Liver (tissue), 3 donors: ENCODE data around the gene TMEM161A.

Experiments
- ATF3 ChIP-seq: IDR thresholded peaks from 2 replicates; pipeline ENCODE4 v1.6.1; 2016; ENCODE audit warnings: antibody characterized with exemption
- CTCF ChIP-seq: fragments of 150-350 bp; IDR thresholded peaks from 2 replicates; pipeline ENCODE4 v1.5.1; 2017; ENCODE audit warnings: improper control_type of control experiment, low read depth, low read length; ENCODE audit not compliant: missing input control
- GABPA ChIP-seq, 2 donors: IDR thresholded peaks in 1 of 2; conservative IDR thresholded peaks in 1 of 2; 2 replicates each; pipeline ENCODE4 v1.6.1; 2016; ENCODE audit warnings: antibody characterized with exemption in 2 of 2, mild to moderate bottlenecking in 1 of 2, moderate library complexity in 1 of 2
- HNF4G ChIP-seq: IDR thresholded peaks from 2 replicates; pipeline ENCODE4 v1.6.1; 2016; ENCODE audit warnings: antibody characterized with exemption
- JUND ChIP-seq, 2 donors: IDR thresholded peaks; 2 replicates each; pipeline ENCODE4 v1.6.1; 2016; ENCODE audit warnings: antibody characterized with exemption in 2 of 2
- MAX ChIP-seq: IDR thresholded peaks from 2 replicates; pipeline ENCODE4 v1.6.1; 2016; ENCODE audit warnings: antibody characterized with exemption
- RAD21 ChIP-seq, 2 donors: IDR thresholded peaks; 2 replicates each; pipeline ENCODE4 v1.6.1; 2016; ENCODE audit warnings: antibody characterized with exemption in 2 of 2, mild to moderate bottlenecking in 2 of 2
- REST ChIP-seq: IDR thresholded peaks from 2 replicates; pipeline ENCODE4 v1.6.1; 2016; ENCODE audit warnings: antibody characterized with exemption, mild to moderate bottlenecking
- RXRA ChIP-seq, 2 donors: IDR thresholded peaks; 2 replicates each; pipeline ENCODE4 v1.6.1; 2017 to 2018; ENCODE audit warnings: antibody characterized with exemption in 2 of 2, mild to moderate bottlenecking in 1 of 2
- SP1 ChIP-seq: IDR thresholded peaks from 2 replicates; pipeline ENCODE4 v1.6.1; 2018; ENCODE audit warnings: antibody characterized with exemption, mild to moderate bottlenecking
- TAF1 ChIP-seq: conservative IDR thresholded peaks from 2 replicates; pipeline ENCODE4 v1.6.1; 2016; ENCODE audit warnings: antibody characterized with exemption, mild to moderate bottlenecking
- YY1 ChIP-seq: IDR thresholded peaks from 2 replicates; pipeline ENCODE4 v1.6.1; 2016; ENCODE audit warnings: antibody characterized with exemption, mild to moderate bottlenecking
- donor health status: healthy.
- donor health status: healthy.

- no peak for TF ChIP-seq TAF1
- TF ChIP-seq CTCF, result no peak
- TF ChIP-seq YY1, result no peak
- no peak for TF ChIP-seq REST
- no peak for TF ChIP-seq MAX
- TF ChIP-seq RAD21 (IDR thresholded peaks at IDR 0.05), result no peak
- TF ChIP-seq ATF3, result no peak
- no peak for TF ChIP-seq GABPA (IDR thresholded peaks at IDR 0.05 in 1 of 2, conservative IDR thresholded peaks at IDR 0.05 in 1 of 2)
- no peak for TF ChIP-seq HNF4G
- TF ChIP-seq SP1, result no peak
- no peak for TF ChIP-seq JUND (IDR thresholded peaks at IDR 0.05)
- no peak for TF ChIP-seq RXRA (IDR thresholded peaks at IDR 0.05)
These were observed 38.7 kb upstream of the TMEM161A start for GRCh38 chr19:19176950-19177349.
